ENCODE measurements around the gene WSB2.

The WSB2 gene

GRCh38 chr12:118061873-118062843 is 1.2 kb upstream of the WSB2 start:
- no peak for DNase-seq

DNA sequence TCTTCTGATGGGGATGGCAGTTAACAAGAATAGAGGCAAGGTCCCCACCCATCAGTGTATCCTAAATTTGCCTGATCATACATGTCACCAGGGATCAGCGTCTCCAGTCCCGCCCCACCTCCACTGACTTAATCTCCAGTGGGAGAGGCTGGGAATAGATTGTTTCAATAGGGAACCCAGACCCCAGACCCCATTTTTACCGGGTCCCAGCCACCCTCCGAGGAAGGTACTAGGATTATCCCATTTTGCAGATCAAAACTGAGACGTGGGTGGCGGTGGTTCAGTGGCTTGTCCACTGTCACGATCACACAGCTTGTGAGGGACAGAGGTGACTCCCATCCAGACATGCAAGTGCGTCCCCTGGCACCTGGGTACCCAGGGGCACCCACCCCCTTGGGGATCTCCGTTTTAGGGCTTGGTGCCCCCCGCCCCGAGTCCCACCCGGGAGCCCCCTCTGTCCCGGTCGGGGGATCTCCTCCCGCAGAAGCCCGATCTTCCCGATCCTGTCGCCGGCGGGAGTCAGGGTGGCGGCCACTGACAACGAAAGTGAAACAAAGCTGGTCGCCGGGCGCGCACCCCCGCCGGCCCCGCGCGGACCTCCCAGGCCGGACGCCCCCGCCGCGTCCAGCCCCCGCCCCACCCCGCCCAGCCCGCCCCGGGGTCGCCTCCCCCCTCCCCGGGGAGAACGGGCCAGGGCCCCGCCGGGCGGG is 523 bp downstream of the WSB2 start:
- DNase-seq: no peak

- DNase-seq: peak; percentile 30
Measured at GRCh38 chr12:118059341-118060191, 1.4 kb downstream of the WSB2 start.

- DNase-seq: no peak
Measured at GRCh38 chr12:118058881-118059280, 2.1 kb downstream of the WSB2 start.

DNA sequence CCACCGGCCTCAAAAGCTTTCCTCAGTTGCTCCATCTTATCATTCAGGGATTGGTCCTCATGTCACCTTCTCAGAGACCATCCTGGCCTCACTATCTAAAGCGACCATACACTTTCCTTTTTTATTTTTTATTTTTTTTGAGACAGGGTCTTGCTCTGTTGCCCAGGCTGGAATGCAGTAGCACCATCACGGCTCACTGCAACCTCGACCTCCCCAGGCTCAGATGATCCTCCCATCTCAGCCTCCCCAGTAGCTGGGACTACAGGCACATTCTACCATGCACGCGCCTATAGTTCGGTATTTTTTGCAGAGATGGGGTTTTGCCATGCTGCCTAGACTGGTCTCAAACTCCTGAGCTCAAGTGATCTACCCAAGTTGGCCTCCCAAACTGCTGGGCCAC is 2.8 kb downstream of the WSB2 start:
- DNase-seq: no peak

GRCh38 chr12:118055865-118056773 is 4.9 kb downstream of the WSB2 start:
- peak; percentile 86 for DNase-seq

GRCh38 chr12:118055144-118055557 is 5.8 kb downstream of the WSB2 start:
- peak; percentile 27 for DNase-seq

GRCh38 chr12:118053071-118053985 is 7.7 kb downstream of the WSB2 start:
- no peak for DNase-seq

- no peak for DNase-seq
Measured at GRCh38 chr12:118052324-118053070, 8.5 kb downstream of the WSB2 start.

GRCh38 chr12:118050972-118051910 is 9.7 kb downstream of the WSB2 start:
- peak; percentile 43 for DNase-seq

DNA sequence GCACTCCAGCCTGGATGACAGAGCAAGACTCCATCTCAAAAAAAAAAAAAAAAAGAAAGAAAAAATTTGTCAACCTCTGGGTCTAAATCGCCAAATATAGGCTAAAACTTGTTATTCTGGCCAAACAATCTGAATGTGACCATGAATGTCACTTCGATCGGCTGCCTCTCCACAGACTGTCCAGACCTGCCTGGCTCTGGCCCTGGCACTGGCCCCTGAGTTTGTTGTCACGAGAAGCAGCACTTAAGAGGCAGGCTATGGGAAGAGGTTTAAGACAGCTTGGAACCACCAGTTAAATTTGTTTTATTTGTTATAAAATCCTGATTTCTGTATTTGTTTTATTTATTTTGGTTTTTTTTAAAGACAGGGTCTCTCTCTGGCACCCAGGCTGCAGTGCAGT is 14.5 kb downstream of the WSB2 start:
- no peak for DNase-seq

GRCh38 chr12:118044577-118044976 is 16.4 kb downstream of the WSB2 start:
- no peak for DNase-seq

- no peak for DNase-seq
Measured at GRCh38 chr12:118044075-118044474, 16.9 kb downstream of the WSB2 start.

GRCh38 chr12:118042091-118042490 is 18.9 kb downstream of the WSB2 start:
- no peak for DNase-seq

GRCh38 chr12:118038137-118038536 is 22.8 kb downstream of the WSB2 start:
- peak; percentile 68 for DNase-seq

DNA sequence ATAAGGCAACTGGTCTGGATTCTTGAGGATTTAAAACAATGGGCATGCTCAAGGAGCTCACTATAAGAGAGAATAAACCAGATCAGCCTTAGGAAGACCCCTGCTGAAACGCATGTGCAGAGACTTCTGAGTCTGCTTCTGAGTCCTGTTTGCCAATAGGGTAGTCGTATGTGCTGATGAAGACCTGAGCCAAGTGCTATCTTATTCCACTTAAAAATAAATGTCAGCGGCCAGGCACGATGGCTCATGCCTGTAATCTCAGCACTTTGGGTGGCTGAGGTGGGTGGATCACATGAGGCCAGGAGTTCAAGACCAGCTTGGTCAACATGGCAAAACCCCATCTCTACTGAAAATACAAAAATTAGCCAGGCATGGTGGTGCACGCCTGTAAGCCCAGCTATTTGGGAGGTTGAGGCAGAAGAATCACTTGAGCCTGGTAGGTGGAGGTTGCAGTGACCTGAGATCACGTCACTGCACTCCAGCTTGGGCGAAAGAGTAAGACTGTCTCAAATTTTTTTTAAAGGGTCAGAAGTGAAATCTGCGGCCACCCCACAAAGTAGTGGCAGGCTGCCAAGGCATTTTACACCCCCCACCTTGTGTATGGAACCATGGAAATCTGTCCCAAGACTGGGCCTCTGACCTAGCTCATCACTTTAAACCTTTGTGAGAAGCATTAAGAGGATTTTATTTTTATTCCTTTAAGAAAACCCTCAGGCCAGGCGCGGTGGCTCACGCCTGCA is 24.1 kb downstream of the WSB2 start:
- no peak for DNase-seq

DNA sequence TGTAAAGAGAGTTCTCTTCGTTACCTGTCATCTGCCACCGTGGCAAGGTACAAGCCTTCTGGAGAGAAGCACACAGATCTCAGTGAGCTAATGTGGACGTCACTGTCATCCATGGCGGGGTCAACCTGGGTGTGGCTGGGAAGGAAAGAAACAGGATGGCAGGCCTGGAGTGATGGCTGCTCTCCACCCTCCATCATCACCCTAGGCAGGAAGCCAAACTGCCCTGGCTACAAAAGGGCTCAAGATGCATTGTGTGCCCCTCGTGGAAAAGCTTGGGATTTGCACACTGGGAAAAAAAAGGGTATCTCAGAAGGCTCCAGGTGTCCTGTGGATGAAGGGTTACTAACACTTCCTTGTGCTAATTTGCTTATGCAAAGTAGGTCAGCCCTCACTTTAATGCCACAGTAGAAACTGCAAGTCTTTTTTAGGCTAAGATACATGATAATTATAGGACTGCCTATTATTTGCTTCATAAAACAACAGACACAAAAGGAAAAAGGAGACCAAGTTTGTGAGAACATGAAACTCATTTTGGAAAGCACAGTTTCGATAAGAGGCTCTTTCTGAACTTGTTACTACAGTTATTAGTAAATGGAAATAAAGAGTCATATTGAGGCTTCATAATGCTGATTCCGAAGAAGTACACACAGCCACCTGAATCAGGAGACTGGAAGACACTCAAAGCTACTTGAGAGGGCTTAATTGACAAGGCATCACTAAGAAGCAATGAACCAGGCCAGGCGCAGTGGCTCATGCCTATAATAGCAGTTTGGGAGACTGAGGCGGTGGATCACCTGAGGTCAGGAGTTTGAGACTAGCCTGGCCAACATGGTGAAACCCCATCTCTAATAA is 25.6 kb downstream of the WSB2 start:
- DNase-seq: peak; percentile 48
